Skin epidermis (tissue), 12 donors: Measurements from ENCODE around the gene PSMC2.

ENCODE experiments used
- H3K27ac ChIP-seq, 21 experiments: fragments of 200-600 bp; sonication (generic) in 11 of 21; one replicate each; pipeline ENCODE4 v1.5.0; 2020; ENCODE audit warnings: mild to moderate bottlenecking in 3 of 21, inconsistent platforms in 2 of 21, moderate library complexity in 2 of 21
- H3K4me3 ChIP-seq, 7 experiments: fragments of 200-600 bp; sonication (generic) in 2 of 7; one replicate each; pipeline ENCODE4 v1.5.0; 2020; ENCODE audit warnings: inconsistent platforms in 2 of 7, mild to moderate bottlenecking in 2 of 7, moderate library complexity in 1 of 7

Gene PSMC2

GRCh38 chr7:103347507-103348267, at the start of gene PSMC2:
Gene PSMC2, plus strand, starts transcription at chr7:103347643. Its CDS starts 69 bp downstream, at chr7:103347712.
- H3K27ac ChIP-seq: peak within 1 kb of the TSS; percentile 17 to 98 (median 92)
- H3K4me3 ChIP-seq: peak within 1 kb of the TSS; percentile 49 to 91 (median 82)

- Histone ChIP-seq H3K4me3 (peak overlapping the region; percentile 68 to 97 (median 83)), H3K27ac (peak overlapping the region; percentile 75 to 94 (median 88))
Measured at GRCh38 chr7:103297837-103298179, 49.6 kb upstream of the PSMC2 start.

GRCh38 chr7:103299660-103300059, 47.8 kb upstream of the PSMC2 start:
- H3K27ac ChIP-seq: no peak overlapping the region
- H3K4me3 ChIP-seq: no peak overlapping the region

- no peak overlapping the region for H3K27ac ChIP-seq
- H3K4me3 ChIP-seq: no peak overlapping the region
Measured at GRCh38 chr7:103301441-103301840, 46.0 kb upstream of the PSMC2 start.

- H3K27ac ChIP-seq: no peak overlapping the region
- H3K4me3 ChIP-seq: no peak overlapping the region
Measured at GRCh38 chr7:103307503-103308231, 39.8 kb upstream of the PSMC2 start.

GRCh38 chr7:103314852-103315251, 32.6 kb upstream of the PSMC2 start:
- no peak overlapping the region for H3K27ac ChIP-seq

GRCh38 chr7:103316380-103316941, 31.0 kb upstream of the PSMC2 start:
- no peak overlapping the region for H3K27ac ChIP-seq
- no peak overlapping the region for H3K4me3 ChIP-seq

More at GRCh38 chr7:103314852-103315251, 32.6 kb upstream of the PSMC2 start:
- no peak overlapping the region for H3K4me3 ChIP-seq

- no peak overlapping the region for H3K4me3 ChIP-seq
- H3K27ac ChIP-seq: no peak overlapping the region
Measured at GRCh38 chr7:103317009-103317408, 30.4 kb upstream of the PSMC2 start.

- Histone ChIP-seq H3K4me3 (no peak overlapping the region), H3K27ac (no peak overlapping the region)
Measured at GRCh38 chr7:103325744-103326143, 21.7 kb upstream of the PSMC2 start.

GRCh38 chr7:103336761-103337160, 10.7 kb upstream of the PSMC2 start:
- Histone ChIP-seq H3K27ac (no peak overlapping the region), H3K4me3 (no peak overlapping the region)

GRCh38 chr7:103338864-103339263, 8.6 kb upstream of the PSMC2 start:
- H3K27ac ChIP-seq: no peak overlapping the region
- H3K4me3 ChIP-seq: no peak overlapping the region

GRCh38 chr7:103341466-103341865, 6.0 kb upstream of the PSMC2 start:
- H3K27ac ChIP-seq: no peak overlapping the region
- no peak overlapping the region for H3K4me3 ChIP-seq

- H3K27ac ChIP-seq: peak overlapping the region in 12 of 21 experiments; percentile 81 to 96 (median 92)
- H3K4me3 ChIP-seq: peak overlapping the region in 5 of 7 experiments; percentile 74 to 96 (median 93)
Measured at GRCh38 chr7:103343332-103343731, 4.1 kb upstream of the PSMC2 start.

- Histone ChIP-seq H3K27ac (peak overlapping the region; percentile 64 to 96 (median 89)), H3K4me3 (peak overlapping the region; percentile 74 to 96 (median 93))
Measured at GRCh38 chr7:103343758-103344452, 3.5 kb upstream of the PSMC2 start.

GRCh38 chr7:103344453-103345149, 2.8 kb upstream of the PSMC2 start, which contains the start of gene DNAJC2:
Gene DNAJC2, minus strand, starts transcription at chr7:103344767. Its CDS starts 145 bp downstream, at chr7:103344622.
- Histone ChIP-seq H3K4me3 (peak within 1 kb of the TSS; percentile 74 to 96 (median 93)), H3K27ac (peak within 1 kb of the TSS; percentile 64 to 96 (median 89))

- Histone ChIP-seq H3K27ac (no peak overlapping the region), H3K4me3 (no peak overlapping the region)
Measured at GRCh38 chr7:103346396-103346795, 1.0 kb upstream of the PSMC2 start.

GRCh38 chr7:103348452-103348851, 1.0 kb downstream of the PSMC2 start:
- peak overlapping the region in 13 of 21 experiments; percentile 85 to 98 (median 93) for H3K27ac ChIP-seq
- peak overlapping the region; percentile 49 to 91 (median 82) for H3K4me3 ChIP-seq

- H3K27ac ChIP-seq: peak overlapping the region in 2 of 21 experiments; percentile 92 to 98
- H3K4me3 ChIP-seq: peak overlapping the region in 4 of 7 experiments; percentile 70 to 91 (median 86)
Measured at GRCh38 chr7:103348959-103349358, 1.5 kb downstream of the PSMC2 start.

- no peak overlapping the region for H3K27ac ChIP-seq
- peak overlapping the region in 1 of 7 experiments; percentile 70 for H3K4me3 ChIP-seq
Measured at GRCh38 chr7:103349805-103350204, 2.4 kb downstream of the PSMC2 start.
